Testis (tissue), 2 donors: ENCODE measurements around the gene ADPRHL1.

ENCODE experiments used
- CTCF ChIP-seq, 3 experiments: fragments of 450-650 bp in 2 of 3; fragments of 200-600 bp in 1 of 3; sonication (generic) in 1 of 3; IDR thresholded peaks; one replicate each; pipeline ENCODE4 v1.5.1; 2016 to 2019; ENCODE audit warnings: antibody characterized with exemption in 3 of 3, mild to moderate bottlenecking in 2 of 3, moderate library complexity in 1 of 3
- POLR2A ChIP-seq: fragments of 450-650 bp; IDR thresholded peaks from one replicate; pipeline ENCODE4 v1.6.1; 2017; ENCODE audit warnings: antibody characterized with exemption, mild to moderate bottlenecking, moderate library complexity

GRCh38 chr13:113394339-113394640, 59.0 kb downstream of the ADPRHL1 start:
- no peak for TF ChIP-seq CTCF (IDR thresholded peaks at IDR 0.05)
- no peak for TF ChIP-seq POLR2A
